Mucosa of descending colon (tissue), 3 donors: ENCODE results near the gene CIZ1. TPM values are rescaled to one million over a fixed set of nuclear protein-coding genes. Genes with fewer than 3 reads are reported as not detected.

Experiments used
- ATAC-seq: fragments of 200-7000 bp; cut with Tn5 transposase; one replicate; pipeline ENCODE4 v1.9.1; 2020; ENCODE audit warnings: mild to moderate bottlenecking, moderate library complexity
- DNase-seq, 3 donors: peaks; one replicate each; pipeline ENCODE4 v3.0.0-alpha.2; 2020
- H3K36me3 ChIP-seq: fragments of 200-600 bp; one replicate; pipeline ENCODE4 v1.8.0; 2021; ENCODE audit warnings: low read depth, mild to moderate bottlenecking
- H3K4me1 ChIP-seq: fragments of 200-600 bp; one replicate; pipeline ENCODE4 v1.8.0; 2021; ENCODE audit warnings: low read depth, mild to moderate bottlenecking
- H3K4me3 ChIP-seq: fragments of 200-600 bp; one replicate; pipeline ENCODE4 v1.8.0; 2021; ENCODE audit warnings: mild to moderate bottlenecking
- H3K9me3 ChIP-seq: fragments of 200-600 bp; one replicate; pipeline ENCODE4 v1.8.0; 2021; ENCODE audit warnings: mild to moderate bottlenecking
- CTCF ChIP-seq: fragments of 200-600 bp; IDR thresholded peaks from one replicate; pipeline ENCODE4 v1.8.0; 2022; ENCODE audit warnings: antibody characterized with exemption, mild to moderate bottlenecking
- intact Hi-C, 2 donors: fragments of 100-400 bp; cut with DNase I in 1 of 2; cut with micrococcal nuclease in 1 of 2; formaldehyde crosslinking; loops; one replicate each; pipeline versions ENCODE4 v1.11.0 to v1.11.1; 2022; cut with DNase I, micrococcal nuclease
- total RNA-seq, 3 donors: library from RNA; stranded (reverse); fragmentation: NEBNext Ultra II Directional in 2 of 3; extraction: Animal tissue kit (Norgen Biotek cat#: 25700) in 2 of 3; gene quantifications; one replicate each; pipeline versions ENCODE4 v1.2.1 to v1.2.4, GENCODE V29; 2021 to 2023
- donor health status: DM: no; HTN: no; CAD: no; lungs with moderate emphysema.
- donor health status: DM: no; HTN: no; CAD: no.
- donor health status: DM: no; HTN: yes; CAD: no.

CIZ1 gene
- total RNA-seq, 3 donors from 2014 or later, result 88.0 to 176 (median 105) TPM

GRCh38 chr9:128120061-128120740 is 71.2 kb downstream of the CIZ1 start:
- H3K36me3 ChIP-seq, result no peaks in the 10 kb centered on the region
- peaks cover 33% of the 10 kb centered on the region for H3K4me1 ChIP-seq
- H3K4me3 ChIP-seq, result no peak overlapping the region
- no peak for ATAC-seq
- peak in 2 of 3 donors; percentile 31 to 48 for DNase-seq
- no peak for TF ChIP-seq CTCF
- intact Hi-C loops, result no loop called here
- H3K9me3 ChIP-seq, result no peaks in the 10 kb centered on the region

GRCh38 chr9:128118971-128119665 is 72.3 kb downstream of the CIZ1 start:
- H3K9me3 ChIP-seq, result no peaks in the 10 kb centered on the region
- intact Hi-C loops, result loop anchor here (10.0 kb wide), 4 partner anchors 54 to 174 kb away; partner anchors contain the start of genes NAIF1 (in 1 of the 2) and SLC25A25 (in 1 of the 2)
- ATAC-seq (no peak), DNase-seq (peak in 2 of 3 donors; percentile 31 to 56)
- no peak overlapping the region for H3K4me3 ChIP-seq
- H3K4me1 ChIP-seq, result peaks cover 28% of the 10 kb centered on the region
- no peak for TF ChIP-seq CTCF
- H3K36me3 ChIP-seq, result no peaks in the 10 kb centered on the region

- Histone ChIP-seq H3K9me3 (no peaks in the 10 kb centered on the region), H3K36me3 (no peaks in the 10 kb centered on the region), H3K4me3 (no peak overlapping the region), H3K4me1 (peaks cover 28% of the 10 kb centered on the region)
- intact Hi-C loops, result loop anchor here (10.0 kb wide), 4 partner anchors 54 to 174 kb away; partner anchors contain the start of genes NAIF1 (in 1 of the 2) and SLC25A25 (in 1 of the 2)
- no peak for TF ChIP-seq CTCF
- ATAC-seq, result no peak
- peak in 1 of 3 donors; percentile 13 for DNase-seq
These were observed 72.9 kb downstream of the CIZ1 start for GRCh38 chr9:128118472-128118857.

- ATAC-seq (peak; percentile 67), DNase-seq (peak; percentile 95 to 99 (median 98))
- Histone ChIP-seq H3K4me3 (no peak overlapping the region), H3K36me3 (no peaks in the 10 kb centered on the region), H3K9me3 (no peaks in the 10 kb centered on the region), H3K4me1 (peaks cover 31% of the 10 kb centered on the region)
- intact Hi-C loops, result loop anchor here (10.0 kb wide), 4 partner anchors 53 to 173 kb away; partner anchors contain the start of genes NAIF1 (in 1 of the 2) and SLC25A25 (in 1 of the 2)
- TF ChIP-seq CTCF, result peak; percentile 100
These were observed 73.5 kb downstream of the CIZ1 start for GRCh38 chr9:128117613-128118471.
